B cell (primary cell): ENCODE data around the gene UNC5B. TPM values are rescaled to one million over a fixed set of nuclear protein-coding genes. Genes with fewer than 3 reads are reported as not detected.

Experiments used
- ATAC-seq: fragments of 200-7000 bp; cut with Tn5 transposase; one replicate; pipeline ENCODE4 v1.10.0; 2021; ENCODE audit warnings: low read depth, mild to moderate bottlenecking, moderate number of reproducible peaks, moderate library complexity
- CTCF ChIA-PET: fragments of 350-600 bp; sonication (Branson Sonifier 250); formaldehyde crosslinking; loops from one replicate; lab custom pipeline; 2021; ENCODE audit warnings: antibody characterized with exemption, inconsistent platforms; lab: Charles Lee
- POLR2A ChIA-PET: fragments of 350-600 bp; sonication (Branson Sonifier 250); formaldehyde crosslinking; loops from one replicate; lab custom pipeline; 2021; ENCODE audit warnings: antibody characterized with exemption; lab: Charles Lee
- DNase-seq: peaks from one replicate; pipeline ENCODE4 v3.0.0; 2013
- H2AFZ ChIP-seq: 2 replicates; pipeline ENCODE4 v1.6.1; 2012; ENCODE audit warnings: mild to moderate bottlenecking, low read depth, low read length; ENCODE audit not compliant: insufficient read depth, poor library complexity, severe bottlenecking
- H3K27ac ChIP-seq, 2 donors: 1 replicate in 1 of 2; 2 replicates in 1 of 2; pipeline ENCODE4 v1.5.1; 2012 to 2013; ENCODE audit warnings: low read length in 2 of 2, mild to moderate bottlenecking in 2 of 2, moderate library complexity in 1 of 2
- H3K27me3 ChIP-seq, 4 experiments: fragments of 200-600 bp in 1 of 4; sonication (generic) in 1 of 4; replicated peaks in 1 of 4; 1 replicate in 2 of 4; 2 replicates in 2 of 4; pipeline versions ENCODE4 v1.6.1 to v1.7.0; 2013 to 2016; ENCODE audit warnings: low read length in 3 of 4, mild to moderate bottlenecking in 2 of 4, mixed read lengths in 1 of 4, moderate library complexity in 1 of 4; ENCODE audit not compliant: insufficient read depth in 4 of 4, control insufficient read depth in 3 of 4; ENCODE audit errors: control extremely low read depth in 1 of 4
- H3K36me3 ChIP-seq, 2 experiments: replicated peaks in 1 of 2; 1 replicate in 1 of 2; 2 replicates in 1 of 2; pipeline versions ENCODE4 v1.6.1 to v1.7.1; 2013; ENCODE audit warnings: low read length in 1 of 2; ENCODE audit not compliant: insufficient read depth in 2 of 2, control insufficient read depth in 1 of 2; ENCODE audit errors: control extremely low read depth in 1 of 2, extremely low read depth in 1 of 2
- H3K4me1 ChIP-seq, 2 donors: fragments of 200-600 bp in 1 of 2; sonication (generic) in 1 of 2; 1 replicate in 1 of 2; 2 replicates in 1 of 2; pipeline versions ENCODE4 v1.5.1 to v1.6.1; 2013 to 2017; ENCODE audit warnings: low read length in 2 of 2; ENCODE audit not compliant: control insufficient read depth in 2 of 2, insufficient read depth in 2 of 2
- H3K4me2 ChIP-seq: replicated peaks from 2 replicates; pipeline ENCODE3; 2012; ENCODE audit warnings: mild to moderate bottlenecking, low read depth, low read length; ENCODE audit not compliant: poor library complexity, severe bottlenecking
- H3K4me3 ChIP-seq, 5 experiments: fragments of 200-600 bp in 1 of 5; sonication (generic) in 1 of 5; 1 replicate in 3 of 5; 2 replicates in 2 of 5; pipeline versions ENCODE4 v1.5.1 to v1.7.0; 2011 to 2016; ENCODE audit warnings: low read length in 4 of 5, mild to moderate bottlenecking in 4 of 5, low read depth in 2 of 5, control low read depth in 1 of 5, moderate library complexity in 1 of 5; ENCODE audit not compliant: insufficient read depth in 1 of 5; ENCODE audit errors: control extremely low read depth in 1 of 5, extremely low read depth in 1 of 5
- H3K79me2 ChIP-seq: fragments of 200-600 bp; sonication (generic); one replicate; pipeline ENCODE4 v1.6.0; 2016; ENCODE audit warnings: low read length; ENCODE audit not compliant: control insufficient read depth, insufficient read depth
- H3K9ac ChIP-seq: fragments of 200-600 bp; sonication (generic); 2 replicates; pipeline ENCODE4 v1.6.1; 2017; ENCODE audit warnings: mild to moderate bottlenecking, low read length, moderate library complexity
- H3K9me3 ChIP-seq, 3 donors: one replicate each; pipeline versions ENCODE4 v1.6.1 to v1.7.1; 2013; ENCODE audit warnings: low read length in 2 of 3; ENCODE audit not compliant: control insufficient read depth in 2 of 3, insufficient read depth in 1 of 3; ENCODE audit errors: control extremely low read depth in 1 of 3
- H4K20me1 ChIP-seq: 2 replicates; pipeline ENCODE4 v1.6.0; 2012; ENCODE audit warnings: mild to moderate bottlenecking, low read length; ENCODE audit not compliant: insufficient read depth, control insufficient read depth, poor library complexity, severe bottlenecking
- H3K27ac Mint-ChIP-seq: one replicate; pipeline ENCODE4 v1.8.0; 2021; ENCODE audit warnings: mixed read lengths
- H3K27me3 Mint-ChIP-seq: one replicate; pipeline ENCODE4 v1.8.0; 2021; ENCODE audit warnings: mixed read lengths
- H3K4me1 Mint-ChIP-seq: one replicate; pipeline ENCODE4 v1.8.0; 2021; ENCODE audit warnings: mixed read lengths
- H3K4me3 Mint-ChIP-seq: one replicate; pipeline ENCODE4 v1.8.0; 2021; ENCODE audit warnings: mixed read lengths
- H3K9me3 Mint-ChIP-seq: one replicate; pipeline ENCODE4 v1.8.0; 2022; ENCODE audit warnings: mixed read lengths; ENCODE audit not compliant: insufficient read depth
- CTCF ChIP-seq: fragments of 200-600 bp; IDR thresholded peaks from one replicate; pipeline ENCODE4 v1.8.0; 2022; ENCODE audit warnings: antibody characterized with exemption, mild to moderate bottlenecking
- EZH2 ChIP-seq: IDR thresholded peaks from 2 replicates; pipeline ENCODE4 v1.6.1; 2012; ENCODE audit warnings: borderline replicate concordance, low read depth, mild to moderate bottlenecking, moderate library complexity, low read length; ENCODE audit not compliant: insufficient read depth, poor library complexity, severe bottlenecking
- WGBS: methylation state at CpG from one replicate; pipeline ENCODE4 v1.1.5; 2013; ENCODE audit warnings: missing lambda C conversion rate; ENCODE audit not compliant: insufficient coverage; 5-methylcytosine and 5-hydroxymethylcytosine counted together
- intact Hi-C: fragments of 100-400 bp; cut with micrococcal nuclease; formaldehyde crosslinking; loops from one replicate; pipeline ENCODE4 v1.10.0; 2022
- polyA plus RNA-seq: library from polyadenylated mRNA; depleted of rRNA; stranded (reverse); fragments of >200 nt; gene quantifications from 2 replicates; pipeline ENCODE4 v1.2.3, GENCODE V29; 2012
- total RNA-seq, 2 donors: library from RNA; stranded (reverse); fragments of 120-200 nt in 1 of 2; gene quantifications; 1 replicate in 1 of 2; 2 replicates in 1 of 2; pipeline versions ENCODE4 v1.2.3 to v1.2.4, GENCODE V29; 2013 to 2022

Gene UNC5B
- total and polyA plus RNA-seq, 2 donors (not counting 1 experiment from before 2014, with no cell fraction given), result not detected

GRCh38 chr10:71281646-71282322 lies 69.4 kb downstream of the UNC5B start:
- Histone ChIP-seq H3K4me3 (no peak overlapping the region), H3K4me1 (no peaks in the 10 kb centered on the region), H3K27ac (no peak overlapping the region), H4K20me1 (no peaks in the 10 kb centered on the region), H3K4me2 (no peak overlapping the region), H3K27me3 (no peaks in the 10 kb centered on the region), H3K36me3 (no peaks in the 10 kb centered on the region), H2AFZ (no peak overlapping the region), H3K9ac (no peak overlapping the region), H3K9me3 (peaks cover 0 to 7% (median 0%) of the 10 kb centered on the region in 3 donors), H3K79me2 (no peaks in the 10 kb centered on the region)
- no peaks in the 10 kb centered on the region for H3K27me3 Mint-ChIP-seq
- H3K27ac Mint-ChIP-seq, result no peak overlapping the region
- 96% methylated on average over 5 of the region's 8 CpGs for WGBS
- ChIA-PET CTCF (interaction anchor here (1.3 kb wide), 1 partner anchor 11 kb away, joined by 3 read pairs; no protein-coding TSS in a partner anchor), POLR2A (no interaction called here)
- intact Hi-C loops, result no loop called here
- H3K4me1 Mint-ChIP-seq, result no peaks in the 10 kb centered on the region
- no peaks in the 10 kb centered on the region for H3K9me3 Mint-ChIP-seq
- ATAC-seq, result no peak
- TF ChIP-seq CTCF (no peak), EZH2 (no peak)
- no peak overlapping the region for H3K4me3 Mint-ChIP-seq
- DNase-seq, result no peak

- H4K20me1 ChIP-seq, result no peaks in the 10 kb centered on the region
- intact Hi-C loops, result no loop called here
- CTCF ChIA-PET, result interaction anchor here (1.3 kb wide), 1 partner anchor 11 kb away, joined by 3 read pairs; no protein-coding TSS in a partner anchor
Measured at GRCh38 chr10:71282323-71282680, 69.9 kb downstream of the UNC5B start.

More at GRCh38 chr10:71282323-71282680, 69.9 kb downstream of the UNC5B start:
- Mint-ChIP-seq H3K4me3 (no peak overlapping the region), H3K27me3 (no peaks in the 10 kb centered on the region), H3K9me3 (no peaks in the 10 kb centered on the region), H3K4me1 (no peaks in the 10 kb centered on the region), H3K27ac (no peak overlapping the region)
- Histone ChIP-seq H2AFZ (no peak overlapping the region), H3K4me1 (no peaks in the 10 kb centered on the region), H3K27ac (no peak overlapping the region), H3K9ac (no peak overlapping the region), H3K36me3 (no peaks in the 10 kb centered on the region), H3K27me3 (no peaks in the 10 kb centered on the region), H3K9me3 (peaks cover 0 to 7% (median 0%) of the 10 kb centered on the region in 3 donors), H3K79me2 (no peaks in the 10 kb centered on the region), H3K4me2 (no peak overlapping the region), H3K4me3 (no peak overlapping the region)
- TF ChIP-seq EZH2 (no peak), CTCF (no peak)
- DNase-seq (no peak), ATAC-seq (no peak)
- POLR2A ChIA-PET, result no interaction called here
- 83% methylated on average over 2 of the region's 2 CpGs for WGBS
